H9 (cell line): Measurements from ENCODE around the gene CORIN. TPM values are rescaled to one million over a fixed set of nuclear protein-coding genes. Genes with fewer than 3 reads are reported as not detected.

Experiments
- DNase-seq: peaks from one replicate; pipeline ENCODE4 v3.0.0-alpha.2; 2017
- H2AFZ ChIP-seq: one replicate; pipeline ENCODE4 v1.6.1; 2013; ENCODE audit warnings: mild to moderate bottlenecking, low read length, control low read depth, moderate library complexity
- H2AK5ac ChIP-seq: 2 replicates; pipeline ENCODE4 v1.6.1; 2013; ENCODE audit warnings: low read length, control low read depth, mixed read lengths; ENCODE audit not compliant: insufficient read length
- H2BK120ac ChIP-seq: one replicate; pipeline ENCODE4 v1.6.1; 2013; ENCODE audit warnings: low read depth, mild to moderate bottlenecking, low read length, control low read depth, inconsistent platforms; ENCODE audit not compliant: poor library complexity, severe bottlenecking
- H2BK12ac ChIP-seq: 2 replicates; pipeline ENCODE4 v1.6.1; 2013; ENCODE audit warnings: low read length, control low read depth, mixed read lengths, low read depth; ENCODE audit not compliant: insufficient read length
- H2BK15ac ChIP-seq: 2 replicates; pipeline ENCODE4 v1.6.1; 2013; ENCODE audit warnings: low read depth, low read length, control low read depth
- H2BK20ac ChIP-seq: one replicate; pipeline ENCODE4 v1.6.1; 2013; ENCODE audit warnings: low read depth, mild to moderate bottlenecking, low read length, control low read depth, inconsistent platforms; ENCODE audit not compliant: poor library complexity, severe bottlenecking
- H2BK5ac ChIP-seq: 2 replicates; pipeline ENCODE4 v1.6.1; 2013; ENCODE audit warnings: low read length, control low read depth, mixed read lengths; ENCODE audit not compliant: insufficient read length
- H3K14ac ChIP-seq: 2 replicates; pipeline ENCODE4 v1.6.1; 2013; ENCODE audit warnings: low read length, control low read depth; ENCODE audit not compliant: insufficient read depth
- H3K18ac ChIP-seq: 2 replicates; pipeline ENCODE4 v1.6.1; 2013; ENCODE audit warnings: low read depth, mild to moderate bottlenecking, mixed read lengths, low read length, control low read depth; ENCODE audit not compliant: insufficient read length
- H3K23ac ChIP-seq: 2 replicates; pipeline ENCODE4 v1.6.1; 2013; ENCODE audit warnings: low read length, control low read depth, mixed read lengths, low read depth; ENCODE audit not compliant: insufficient read length
- H3K23me2 ChIP-seq: 2 replicates; pipeline ENCODE4 v1.6.1; 2013; ENCODE audit warnings: low read depth, mild to moderate bottlenecking, mixed read lengths, low read length, control low read depth; ENCODE audit not compliant: insufficient read length, poor library complexity, severe bottlenecking
- H3K27ac ChIP-seq: 2 replicates; pipeline ENCODE4 v1.5.1; 2013; ENCODE audit warnings: low read length, control low read depth, mixed read lengths, low read depth; ENCODE audit not compliant: insufficient read length
- H3K27me3 ChIP-seq: 2 replicates; pipeline ENCODE4 v1.6.1; 2013; ENCODE audit warnings: low read length, control low read depth, inconsistent platforms; ENCODE audit not compliant: insufficient read depth
- H3K4ac ChIP-seq: 2 replicates; pipeline ENCODE4 v1.6.1; 2013; ENCODE audit warnings: low read depth, mild to moderate bottlenecking, control low read depth, inconsistent platforms, low read length, moderate library complexity
- H3K4me1 ChIP-seq: 2 replicates; pipeline ENCODE4 v1.6.1; 2013; ENCODE audit warnings: low read length, control low read depth, inconsistent platforms; ENCODE audit not compliant: insufficient read depth
- H3K4me2 ChIP-seq: 2 replicates; pipeline ENCODE4 v1.6.1; 2013; ENCODE audit warnings: low read length, control low read depth, mixed read lengths; ENCODE audit not compliant: insufficient read length, insufficient read depth
- H3K56ac ChIP-seq: 2 replicates; pipeline ENCODE4 v1.6.1; 2013; ENCODE audit warnings: low read depth, mild to moderate bottlenecking, mixed read lengths, low read length, control low read depth; ENCODE audit not compliant: insufficient read length
- H3K79me1 ChIP-seq: 2 replicates; pipeline ENCODE4 v1.6.1; 2013; ENCODE audit warnings: low read depth, mild to moderate bottlenecking, moderate library complexity, low read length, control low read depth, inconsistent platforms; ENCODE audit not compliant: insufficient read depth, poor library complexity, severe bottlenecking
- H3K79me2 ChIP-seq: 2 replicates; pipeline ENCODE4 v1.6.1; 2013; ENCODE audit warnings: low read length, control low read depth, inconsistent platforms; ENCODE audit not compliant: insufficient read depth
- H3K9ac ChIP-seq: 2 replicates; pipeline ENCODE4 v1.6.1; 2013; ENCODE audit warnings: low read length, control low read depth, mixed read lengths; ENCODE audit not compliant: insufficient read length; ENCODE audit errors: extremely low read depth
- H3K9me3 ChIP-seq: one replicate; pipeline ENCODE4 v1.6.1; 2013; ENCODE audit warnings: low read depth, low read length, inconsistent platforms; ENCODE audit not compliant: control insufficient read depth
- H3T11ph ChIP-seq: one replicate; pipeline ENCODE4 v1.6.1; 2013; ENCODE audit warnings: mild to moderate bottlenecking, low read length, control low read depth, inconsistent platforms
- H4K20me1 ChIP-seq: one replicate; pipeline ENCODE4 v1.6.1; 2013; ENCODE audit not compliant: control insufficient read depth, insufficient read length, insufficient read depth
- H4K5ac ChIP-seq: 2 replicates; pipeline ENCODE4 v1.6.1; 2013; ENCODE audit warnings: low read depth, mild to moderate bottlenecking, mixed read lengths, low read length, control low read depth; ENCODE audit not compliant: insufficient read length
- H4K8ac ChIP-seq: replicated peaks from 2 replicates; pipeline ENCODE4 v1.6.1; 2013; ENCODE audit warnings: low read length, control low read depth, mixed read lengths, low read depth; ENCODE audit not compliant: insufficient read length
- H4K91ac ChIP-seq: 2 replicates; pipeline ENCODE4 v1.6.1; 2013; ENCODE audit warnings: low read depth, mild to moderate bottlenecking, moderate library complexity, mixed read lengths, low read length, control low read depth; ENCODE audit not compliant: insufficient read length
- H3K27ac Mint-ChIP-seq, 3 experiments: 2 replicates in 2 of 3; 3 replicates in 1 of 3; pipeline ENCODE4 v1.8.0; 2020 to 2021; ENCODE audit warnings: mixed read lengths in 3 of 3, mild to moderate bottlenecking in 1 of 3, moderate library complexity in 1 of 3
- H3K27me3 Mint-ChIP-seq: 2 replicates; pipeline ENCODE4 v1.8.0; 2021; ENCODE audit warnings: low read depth, mild to moderate bottlenecking, moderate library complexity, mixed read lengths
- H3K36me3 Mint-ChIP-seq, 3 experiments: 2 replicates in 2 of 3; 3 replicates in 1 of 3; pipeline ENCODE4 v1.8.0; 2020 to 2021; ENCODE audit warnings: low read depth in 3 of 3, mixed read lengths in 3 of 3; ENCODE audit not compliant: insufficient read depth in 1 of 3
- H3K4me1 Mint-ChIP-seq, 2 experiments: 2 replicates each; pipeline ENCODE4 v1.8.0; 2020; ENCODE audit warnings: mixed read lengths in 2 of 2
- H3K4me3 Mint-ChIP-seq, 2 experiments: 2 replicates in 1 of 2; 3 replicates in 1 of 2; pipeline ENCODE4 v1.8.0; 2020 to 2021; ENCODE audit warnings: mild to moderate bottlenecking in 2 of 2, mixed read lengths in 2 of 2, moderate library complexity in 1 of 2
- H3K9me3 Mint-ChIP-seq, 2 experiments: 2 replicates in 1 of 2; 3 replicates in 1 of 2; pipeline ENCODE4 v1.8.0; 2020; ENCODE audit warnings: mild to moderate bottlenecking in 2 of 2, mixed read lengths in 2 of 2, moderate library complexity in 1 of 2
- WGBS: extraction: QIAGEN DNeasy Blood & Tissue Kit; methylation state at CpG from one replicate; pipeline ENCODE4 v1.1.7; 2013; ENCODE audit warnings: missing lambda C conversion rate, low lambda C conversion rate, mixed read lengths; ENCODE audit not compliant: insufficient read length; ENCODE audit errors: extremely low coverage; 5-methylcytosine and 5-hydroxymethylcytosine counted together
- total RNA-seq: library from RNA; stranded (reverse); gene quantifications from 2 replicates; pipeline ENCODE4 v1.2.1, GENCODE V29; 2021
- TF ChIP-seq, protein P1 (sequence below): fragments of 200-600 bp; sonication (generic); conservative IDR thresholded peaks from 3 replicates; pipeline ENCODE4 v1.8.0; 2021; ENCODE audit warnings: antibody characterized with exemption, mild to moderate bottlenecking

The CORIN gene
- total RNA-seq, 1 experiment from 2014 or later = 0.39 TPM

DNA sequence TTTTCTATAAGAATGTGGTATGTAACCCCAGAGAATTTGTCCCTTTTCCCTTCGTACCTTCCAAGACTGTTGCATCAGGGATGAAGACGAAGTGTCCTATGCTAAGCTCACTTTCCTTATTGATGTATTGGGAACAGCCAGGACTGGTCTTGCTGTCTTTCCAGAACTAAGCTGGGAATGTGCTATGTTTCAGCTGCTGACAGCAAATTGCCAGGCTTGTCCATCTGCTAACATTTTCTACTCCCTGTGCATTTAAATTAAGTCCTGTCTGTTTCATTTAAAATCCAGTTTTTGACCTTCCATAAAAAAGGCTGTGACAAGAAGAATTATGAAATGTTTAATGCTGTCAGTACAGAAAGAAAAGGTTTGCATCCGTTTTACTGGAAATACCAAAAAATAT, 264.9 kb downstream of the CORIN start:
- no peaks in the 10 kb centered on the region for H3K9me3 Mint-ChIP-seq
- DNase-seq = no peak
- Histone ChIP-seq H3K27me3 (no peaks in the 10 kb centered on the region), H3K23ac (no peak overlapping the region), H3K56ac (no peak overlapping the region), H3T11ph (no peak overlapping the region), H3K14ac (no peak overlapping the region), H2BK20ac (no peak overlapping the region), H2AFZ (no peak overlapping the region), H3K79me1 (no peaks in the 10 kb centered on the region), H2BK15ac (no peak overlapping the region), H3K9ac (no peak overlapping the region), H3K4me1 (no peaks in the 10 kb centered on the region), H2BK120ac (no peak overlapping the region), H3K23me2 (no peaks in the 10 kb centered on the region), H4K20me1 (no peaks in the 10 kb centered on the region), H3K18ac (no peak overlapping the region), H3K79me2 (no peaks in the 10 kb centered on the region), H3K9me3 (no peaks in the 10 kb centered on the region), H4K8ac (no peak overlapping the region), H3K4me2 (no peak overlapping the region), H2BK5ac (no peak overlapping the region), H4K91ac (no peak overlapping the region), H3K27ac (no peak overlapping the region), H2BK12ac (no peak overlapping the region), H3K4ac (no peak overlapping the region), H2AK5ac (no peak overlapping the region), H4K5ac (no peak overlapping the region)
- H3K27me3 Mint-ChIP-seq = no peaks in the 10 kb centered on the region
- no CpG with 5 or more reads among the region's 3 CpGs for WGBS
- no peaks in the 10 kb centered on the region for H3K4me1 Mint-ChIP-seq
- TF ChIP-seq, protein P1, sequence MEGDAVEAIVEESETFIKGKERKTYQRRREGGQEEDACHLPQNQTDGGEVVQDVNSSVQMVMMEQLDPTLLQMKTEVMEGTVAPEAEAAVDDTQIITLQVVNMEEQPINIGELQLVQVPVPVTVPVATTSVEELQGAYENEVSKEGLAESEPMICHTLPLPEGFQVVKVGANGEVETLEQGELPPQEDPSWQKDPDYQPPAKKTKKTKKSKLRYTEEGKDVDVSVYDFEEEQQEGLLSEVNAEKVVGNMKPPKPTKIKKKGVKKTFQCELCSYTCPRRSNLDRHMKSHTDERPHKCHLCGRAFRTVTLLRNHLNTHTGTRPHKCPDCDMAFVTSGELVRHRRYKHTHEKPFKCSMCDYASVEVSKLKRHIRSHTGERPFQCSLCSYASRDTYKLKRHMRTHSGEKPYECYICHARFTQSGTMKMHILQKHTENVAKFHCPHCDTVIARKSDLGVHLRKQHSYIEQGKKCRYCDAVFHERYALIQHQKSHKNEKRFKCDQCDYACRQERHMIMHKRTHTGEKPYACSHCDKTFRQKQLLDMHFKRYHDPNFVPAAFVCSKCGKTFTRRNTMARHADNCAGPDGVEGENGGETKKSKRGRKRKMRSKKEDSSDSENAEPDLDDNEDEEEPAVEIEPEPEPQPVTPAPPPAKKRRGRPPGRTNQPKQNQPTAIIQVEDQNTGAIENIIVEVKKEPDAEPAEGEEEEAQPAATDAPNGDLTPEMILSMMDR = no peak
- H3K36me3 Mint-ChIP-seq = no peaks in the 10 kb centered on the region
- H3K4me3 Mint-ChIP-seq = no peak overlapping the region
- no peak overlapping the region for H3K27ac Mint-ChIP-seq
